Ishikawa (cell line): ENCODE data around the gene PDE10A.

Experiments used
- CEBPB ChIP-seq: IDR thresholded peaks from 2 replicates; pipeline ENCODE4 v1.6.1; 2012
- CREB1 ChIP-seq: IDR thresholded peaks from 2 replicates; pipeline ENCODE4 v1.6.1; 2012; ENCODE audit warnings: low read depth
- EGR1 ChIP-seq: IDR thresholded peaks from 2 replicates; pipeline ENCODE4 v1.6.1; 2012
- EP300 ChIP-seq: IDR thresholded peaks from 2 replicates; pipeline ENCODE4 v1.6.1; 2012; ENCODE audit warnings: borderline replicate concordance
- FOXM1 ChIP-seq: IDR thresholded peaks from 2 replicates; pipeline ENCODE4 v1.6.1; 2012; ENCODE audit warnings: low read depth, borderline replicate concordance
- NFIC ChIP-seq: IDR thresholded peaks from 2 replicates; pipeline ENCODE4 v1.6.1; 2012
- RAD21 ChIP-seq: IDR thresholded peaks from 2 replicates; pipeline ENCODE4 v1.6.1; 2012; ENCODE audit warnings: low read depth
- TAF1 ChIP-seq: IDR thresholded peaks from 2 replicates; pipeline ENCODE4 v1.6.1; 2012; ENCODE audit warnings: low read depth, mild to moderate bottlenecking
- TCF12 ChIP-seq: IDR thresholded peaks from 2 replicates; pipeline ENCODE4 v1.6.1; 2012; ENCODE audit warnings: low read depth
- TEAD4 ChIP-seq: IDR thresholded peaks from 2 replicates; pipeline ENCODE4 v1.6.1; 2012
- YY1 ChIP-seq: IDR thresholded peaks from 2 replicates; pipeline ENCODE4 v1.6.1; 2012; ENCODE audit warnings: low read depth
- ZBTB7A ChIP-seq: IDR thresholded peaks from 2 replicates; pipeline ENCODE4 v1.6.1; 2012; ENCODE audit warnings: low read depth
- TF ChIP-seq, protein P1 (sequence below): IDR thresholded peaks from 2 replicates; pipeline ENCODE4 v1.6.1; 2012
- TF ChIP-seq, protein P2 (sequence below): IDR thresholded peaks from 2 replicates; pipeline ENCODE4 v1.6.1; 2012; ENCODE audit warnings: low read depth, mild to moderate bottlenecking
- TF ChIP-seq, protein P3 (sequence below): IDR thresholded peaks from 2 replicates; pipeline ENCODE4 v1.6.1; 2012

The PDE10A gene

DNA sequence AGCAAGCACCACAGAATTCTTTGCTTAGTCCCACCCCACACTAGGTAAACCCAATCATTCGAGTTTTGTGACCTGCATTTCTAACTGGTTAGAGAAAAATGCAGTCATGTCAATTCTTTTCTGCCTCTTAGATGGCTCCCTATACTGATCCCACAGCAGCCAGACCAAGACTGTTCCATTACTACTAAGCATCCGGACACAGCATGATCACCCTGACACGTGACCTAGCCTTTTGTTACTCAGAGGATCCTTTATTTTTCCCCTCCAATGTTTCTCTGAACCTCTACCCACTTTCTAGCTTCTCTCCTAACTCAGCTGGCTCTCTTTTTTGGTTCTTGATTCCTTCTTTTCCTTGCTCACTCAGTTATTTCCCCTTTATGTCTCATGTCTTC is 87.9 kb downstream of the PDE10A start:
- TF ChIP-seq ZBTB7A (no peak), CEBPB (no peak), NFIC (no peak), YY1 (no peak)
- TF ChIP-seq, protein P1, sequence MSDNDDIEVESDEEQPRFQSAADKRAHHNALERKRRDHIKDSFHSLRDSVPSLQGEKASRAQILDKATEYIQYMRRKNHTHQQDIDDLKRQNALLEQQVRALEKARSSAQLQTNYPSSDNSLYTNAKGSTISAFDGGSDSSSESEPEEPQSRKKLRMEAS, result no peak
- TF ChIP-seq, protein P2, sequence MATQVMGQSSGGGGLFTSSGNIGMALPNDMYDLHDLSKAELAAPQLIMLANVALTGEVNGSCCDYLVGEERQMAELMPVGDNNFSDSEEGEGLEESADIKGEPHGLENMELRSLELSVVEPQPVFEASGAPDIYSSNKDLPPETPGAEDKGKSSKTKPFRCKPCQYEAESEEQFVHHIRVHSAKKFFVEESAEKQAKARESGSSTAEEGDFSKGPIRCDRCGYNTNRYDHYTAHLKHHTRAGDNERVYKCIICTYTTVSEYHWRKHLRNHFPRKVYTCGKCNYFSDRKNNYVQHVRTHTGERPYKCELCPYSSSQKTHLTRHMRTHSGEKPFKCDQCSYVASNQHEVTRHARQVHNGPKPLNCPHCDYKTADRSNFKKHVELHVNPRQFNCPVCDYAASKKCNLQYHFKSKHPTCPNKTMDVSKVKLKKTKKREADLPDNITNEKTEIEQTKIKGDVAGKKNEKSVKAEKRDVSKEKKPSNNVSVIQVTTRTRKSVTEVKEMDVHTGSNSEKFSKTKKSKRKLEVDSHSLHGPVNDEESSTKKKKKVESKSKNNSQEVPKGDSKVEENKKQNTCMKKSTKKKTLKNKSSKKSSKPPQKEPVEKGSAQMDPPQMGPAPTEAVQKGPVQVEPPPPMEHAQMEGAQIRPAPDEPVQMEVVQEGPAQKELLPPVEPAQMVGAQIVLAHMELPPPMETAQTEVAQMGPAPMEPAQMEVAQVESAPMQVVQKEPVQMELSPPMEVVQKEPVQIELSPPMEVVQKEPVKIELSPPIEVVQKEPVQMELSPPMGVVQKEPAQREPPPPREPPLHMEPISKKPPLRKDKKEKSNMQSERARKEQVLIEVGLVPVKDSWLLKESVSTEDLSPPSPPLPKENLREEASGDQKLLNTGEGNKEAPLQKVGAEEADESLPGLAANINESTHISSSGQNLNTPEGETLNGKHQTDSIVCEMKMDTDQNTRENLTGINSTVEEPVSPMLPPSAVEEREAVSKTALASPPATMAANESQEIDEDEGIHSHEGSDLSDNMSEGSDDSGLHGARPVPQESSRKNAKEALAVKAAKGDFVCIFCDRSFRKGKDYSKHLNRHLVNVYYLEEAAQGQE, result no peak

GRCh38 chr6:165574220-165575157 is 88.6 kb downstream of the PDE10A start:
- TF ChIP-seq NFIC (no peak), TCF12 (no peak), YY1 (no peak), CREB1 (no peak), EGR1 (no peak), FOXM1 (no peak), RAD21 (no peak), ZBTB7A (no peak), CEBPB (no peak), TAF1 (no peak), TEAD4 (no peak), EP300 (no peak)
- TF ChIP-seq, protein P1, result no peak
- TF ChIP-seq, protein P2, result no peak
- TF ChIP-seq, protein P3, sequence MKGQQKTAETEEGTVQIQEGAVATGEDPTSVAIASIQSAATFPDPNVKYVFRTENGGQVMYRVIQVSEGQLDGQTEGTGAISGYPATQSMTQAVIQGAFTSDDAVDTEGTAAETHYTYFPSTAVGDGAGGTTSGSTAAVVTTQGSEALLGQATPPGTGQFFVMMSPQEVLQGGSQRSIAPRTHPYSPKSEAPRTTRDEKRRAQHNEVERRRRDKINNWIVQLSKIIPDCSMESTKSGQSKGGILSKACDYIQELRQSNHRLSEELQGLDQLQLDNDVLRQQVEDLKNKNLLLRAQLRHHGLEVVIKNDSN, result no peak

- TF ChIP-seq FOXM1 (no peak), NFIC (no peak), TAF1 (no peak), RAD21 (no peak), EP300 (no peak), TCF12 (no peak), CEBPB (no peak), EGR1 (no peak), CREB1 (no peak), TEAD4 (no peak), ZBTB7A (no peak), YY1 (no peak)
- TF ChIP-seq, protein P3, result no peak
- TF ChIP-seq, protein P2, result no peak
- TF ChIP-seq, protein P1, result no peak
Observed at GRCh38 chr6:165573671-165574070, 89.4 kb downstream of the PDE10A start.

GRCh38 chr6:165571721-165572132 is 91.3 kb downstream of the PDE10A start:
- TF ChIP-seq, protein P1, result no peak
- TF ChIP-seq CREB1, result no peak
- TF ChIP-seq YY1, result no peak
- TF ChIP-seq TAF1, result no peak
- TF ChIP-seq TCF12, result no peak
- TF ChIP-seq, protein P3, result no peak
- TF ChIP-seq, protein P2, result no peak
- TF ChIP-seq CEBPB, result no peak
- TF ChIP-seq ZBTB7A, result no peak
- TF ChIP-seq TEAD4, result no peak
- no peak for TF ChIP-seq EP300
- TF ChIP-seq RAD21, result no peak
- TF ChIP-seq EGR1, result no peak
- no peak for TF ChIP-seq NFIC
- no peak for TF ChIP-seq FOXM1
